ENCODE data around the gene TMEM18.

GRCh38 chr2:630451-631320, 46.5 kb downstream of the TMEM18 start:
- TF ChIP-seq FOSL1 (CRISPR knock-in tag; IDR thresholded peaks at IDR 0.05; ENCODE audit: borderline replicate concordance) (no peak), CTCF (CRISPR knock-in tag; IDR thresholded peaks at IDR 0.05) (no peak), ZNF280D (CRISPR knock-in tag; IDR thresholded peaks at IDR 0.05) (no peak), POLR2A (IDR thresholded peaks at IDR 0.05; ENCODE audit: insufficient read depth in 1 of 2, low read depth in 2 of 2, low read length in 2 of 2) (no peak)
- TF ChIP-seq, protein P1, sequence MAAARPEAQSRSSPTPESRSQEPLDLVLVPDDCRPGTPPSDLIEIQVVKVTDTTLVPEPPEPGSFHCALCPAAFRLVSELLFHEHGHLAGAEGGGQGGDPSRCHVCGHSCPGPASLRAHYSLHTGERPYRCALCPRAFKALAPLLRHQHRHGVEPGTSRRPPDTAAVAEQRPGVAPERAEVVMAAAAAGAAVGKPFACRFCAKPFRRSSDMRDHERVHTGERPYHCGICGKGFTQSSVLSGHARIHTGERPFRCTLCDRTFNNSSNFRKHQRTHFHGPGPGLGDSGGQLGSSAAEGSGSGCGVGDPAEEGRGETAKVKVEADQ (CRISPR knock-in tag; IDR thresholded peaks at IDR 0.05; ENCODE audit: borderline replicate concordance): no peak

All from HepG2 (cell line).